ENCODE data around the gene PKNOX2.

Gene PKNOX2

DNA sequence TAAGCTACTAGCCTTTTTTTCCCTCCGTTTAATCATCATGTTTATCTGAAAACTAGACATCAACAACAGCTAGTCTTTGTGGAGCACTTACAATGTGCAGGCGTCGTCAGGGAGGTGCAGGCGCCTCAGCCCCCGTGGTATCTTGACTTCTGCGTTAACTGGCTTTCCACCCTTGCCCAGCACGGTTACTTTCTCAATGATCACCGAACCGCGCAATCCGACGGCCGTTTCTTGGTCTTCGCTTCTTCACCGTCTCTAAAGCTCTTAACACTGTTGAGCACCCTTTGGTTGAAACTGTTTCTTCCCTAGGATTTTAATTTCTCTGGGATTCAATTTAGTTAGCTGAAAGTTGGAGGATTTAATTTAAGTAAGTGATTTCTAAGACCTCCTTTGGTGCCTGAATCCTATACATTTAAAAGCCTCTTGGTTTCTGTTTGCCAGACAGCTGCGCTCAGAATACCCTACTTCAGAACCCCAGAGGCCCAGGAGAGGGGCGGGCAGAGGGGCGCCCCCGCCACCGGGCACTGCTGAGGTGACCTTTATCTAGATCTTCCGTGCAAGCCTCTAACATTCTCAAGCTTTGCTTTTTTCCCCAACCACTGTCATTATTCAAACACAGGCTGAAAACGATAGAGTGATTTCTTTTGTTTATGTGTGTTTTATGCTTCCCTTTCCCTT, 35.1 kb upstream of the PKNOX2 start:
- DNase-seq (ENCODE audit: low read depth), result no peak
- TF ChIP-seq CTCF (conservative IDR thresholded peaks at IDR 0.05; ENCODE audit: low read depth, low read length), result no peak

DNA sequence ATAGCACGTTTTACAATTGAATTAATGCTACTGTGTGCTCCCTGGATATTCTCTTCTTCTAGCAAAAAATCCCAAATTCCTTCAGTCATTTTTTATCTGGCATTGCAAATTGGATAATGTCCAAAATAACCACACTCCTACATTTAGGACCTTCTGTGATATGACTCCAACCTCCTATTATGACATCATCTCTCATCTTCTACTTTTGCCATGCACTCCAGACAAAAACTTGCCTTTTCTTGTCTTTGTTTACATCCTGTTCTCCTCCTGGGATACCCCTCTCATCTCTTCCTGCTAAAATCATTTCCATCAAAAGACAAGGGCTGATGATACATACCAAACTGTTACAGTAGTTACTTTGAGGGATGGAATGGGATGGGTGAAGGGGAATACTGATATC, 32.5 kb upstream of the PKNOX2 start:
- no peak for DNase-seq (ENCODE audit: low read depth)
- no peak for TF ChIP-seq CTCF (conservative IDR thresholded peaks at IDR 0.05; ENCODE audit: low read depth, low read length)
- no peak overlapping the region for H3K4me3 ChIP-seq (ENCODE audit: low read depth, low read length)

More for the DNA sequence above, 35.1 kb upstream of the PKNOX2 start:
- no peak overlapping the region for H3K4me3 ChIP-seq (ENCODE audit: low read depth, low read length)

DNA sequence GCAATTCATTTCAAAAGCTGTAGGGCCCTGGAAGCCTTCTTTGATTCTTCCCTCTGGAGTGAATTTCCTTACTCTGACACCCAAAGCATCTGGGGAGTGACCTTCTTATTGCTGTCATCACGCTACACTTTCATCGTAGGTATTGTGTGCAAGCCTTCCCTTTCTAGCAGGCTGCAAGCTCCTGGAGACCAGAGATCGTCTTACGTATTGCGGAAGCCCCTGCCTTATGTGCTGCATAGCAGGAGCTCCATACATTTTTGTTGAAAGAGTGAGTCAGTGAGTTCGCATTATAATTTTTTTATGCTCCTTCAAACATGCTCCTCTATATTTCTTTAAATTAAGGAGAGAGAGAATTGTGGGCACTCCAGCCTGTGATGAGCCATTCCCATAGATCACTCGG, 32.0 kb upstream of the PKNOX2 start:
- no peak for TF ChIP-seq CTCF (conservative IDR thresholded peaks at IDR 0.05; ENCODE audit: low read depth, low read length)

GRCh38 chr11:125136001-125136400, 28.6 kb upstream of the PKNOX2 start:
- no peak for TF ChIP-seq CTCF (conservative IDR thresholded peaks at IDR 0.05; ENCODE audit: low read depth, low read length)
- no peak overlapping the region for H3K4me3 ChIP-seq (ENCODE audit: low read depth, low read length)
- DNase-seq (ENCODE audit: low read depth), result no peak

More for the DNA sequence above, 32.0 kb upstream of the PKNOX2 start:
- DNase-seq (ENCODE audit: low read depth), result peak; percentile 68
- H3K4me3 ChIP-seq (ENCODE audit: low read depth, low read length), result no peak overlapping the region

- H3K4me3 ChIP-seq (ENCODE audit: low read depth, low read length), result no peak overlapping the region
- TF ChIP-seq CTCF (conservative IDR thresholded peaks at IDR 0.05; ENCODE audit: low read depth, low read length), result no peak
- no peak for DNase-seq (ENCODE audit: low read depth)
Observed at GRCh38 chr11:125138966-125139365, 25.6 kb upstream of the PKNOX2 start.

DNA sequence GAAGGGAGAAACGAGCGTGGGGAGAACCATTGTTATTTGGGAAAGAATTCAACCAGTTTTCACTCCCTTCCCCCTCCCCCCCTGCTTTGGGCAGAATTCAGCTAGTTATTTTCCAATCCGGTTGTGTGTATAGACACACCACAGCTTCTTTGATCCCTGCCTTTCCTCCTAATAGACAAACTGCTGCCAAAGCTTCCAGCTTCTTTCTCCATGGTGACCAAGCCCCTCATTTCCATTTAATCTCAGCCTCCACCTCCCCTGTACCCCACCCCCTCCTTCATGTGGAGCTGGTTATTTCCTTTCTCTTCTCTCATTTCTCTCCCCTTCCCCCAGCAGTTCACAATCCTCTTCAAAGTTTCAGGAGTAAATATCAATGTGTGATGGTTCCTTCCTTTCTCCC, 24.8 kb upstream of the PKNOX2 start:
- TF ChIP-seq CTCF (conservative IDR thresholded peaks at IDR 0.05; ENCODE audit: low read depth, low read length), result no peak
- DNase-seq (ENCODE audit: low read depth), result no peak
- H3K4me3 ChIP-seq (ENCODE audit: low read depth, low read length), result no peak overlapping the region

GRCh38 chr11:125140233-125140632, 24.3 kb upstream of the PKNOX2 start:
- TF ChIP-seq CTCF (conservative IDR thresholded peaks at IDR 0.05; ENCODE audit: low read depth, low read length), result no peak
- no peak for DNase-seq (ENCODE audit: low read depth)
- no peak overlapping the region for H3K4me3 ChIP-seq (ENCODE audit: low read depth, low read length)
